ENCODE measurements around the gene RAB4B. TPM values are rescaled to one million over a fixed set of nuclear protein-coding genes. Genes with fewer than 3 reads are reported as not detected.

Gene RAB4B
- total RNA-seq, 1 donor from 2014 or later: 23.6 TPM

Other genes with a start within 250 kb of the RAB4B start
- gene SHKBP1, start 201.4 kb upstream of the RAB4B start, total RNA-seq: 108 and 113 TPM in 2 replicates
- gene LTBP4, start 176.9 kb upstream of the RAB4B start, total RNA-seq: 24.4 and 149 TPM in 2 replicates
- 13.3 and 32.0 TPM in 2 replicates for gene NUMBL, start 87.6 kb upstream of the RAB4B start, total RNA-seq
- 20.9 and 30.5 TPM in 2 replicates for gene COQ8B, start 61.4 kb upstream of the RAB4B start, total RNA-seq
- 13.7 and 17.6 TPM in 2 replicates for gene ITPKC, start 61.1 kb upstream of the RAB4B start, total RNA-seq
- 2.2 and 3.3 TPM in 2 replicates for gene ACTMAP, start 27.8 kb upstream of the RAB4B start, total RNA-seq
- 169 and 202 TPM in 2 replicates for gene SNRPA, start 27.0 kb upstream of the RAB4B start, total RNA-seq
- gene MIA, start 2.7 kb upstream of the RAB4B start, total RNA-seq: 0.80 TPM in 1 of 2 replicates, not detected in the other
- gene EGLN2, start 20.9 kb downstream of the RAB4B start, total RNA-seq: 78.9 and 90.3 TPM in 2 replicates
- gene CYP2A6, start 72.2 kb downstream of the RAB4B start, total RNA-seq: not detected in 2 replicates
- gene CYP2A7, start 104.0 kb downstream of the RAB4B start, total RNA-seq: not detected in 2 replicates
- gene CYP2B6, start 213.0 kb downstream of the RAB4B start, total RNA-seq: 0.46 and 0.80 TPM in 2 replicates